PC-9 (cell line): ENCODE measurements around the gene PIK3R4.

Source experiments
- CTCF ChIP-seq: fragments of 200-600 bp; sonication (generic); conservative IDR thresholded peaks from 2 replicates; pipeline ENCODE4 v1.6.1; 2017; ENCODE audit warnings: mixed run types, antibody characterized with exemption, mild to moderate bottlenecking, moderate library complexity
- EZH2 ChIP-seq: fragments of 200-600 bp; sonication (generic); IDR thresholded peaks from 2 replicates; pipeline ENCODE4 v1.8.0; 2017; ENCODE audit warnings: antibody characterized with exemption, low read depth

GRCh38 chr3:130772129-130772528 lies 25.5 kb upstream of the PIK3R4 start:
- TF ChIP-seq CTCF: no peak
- TF ChIP-seq EZH2: no peak
